Heart left ventricle (tissue), 13 donors: ENCODE measurements around the gene OSR1.

Experiments used
- CTCF ChIP-seq, 12 donors: fragments of 200-600 bp; sonication (generic) in 4 of 12; IDR thresholded peaks; one replicate each; pipeline versions ENCODE4 v1.5.0 to v1.8.0; 2018 to 2022; ENCODE audit warnings: antibody characterized with exemption in 12 of 12, mild to moderate bottlenecking in 5 of 12
- POLR2A ChIP-seq, 2 donors: fragments of 450-650 bp; IDR thresholded peaks; one replicate each; pipeline ENCODE4 v1.6.1; 2017; ENCODE audit warnings: antibody characterized with exemption in 2 of 2, mild to moderate bottlenecking in 2 of 2, moderate library complexity in 2 of 2
- donor health status: ischemic (EF 13 %, LVEDD 7.1; RV severe dilation, severe dysfunction).
- donor health status: DM: no; HTN: yes; CAD: no.
- donor health status: DM: no; HTN: no; CAD: no.
- donor health status: ischemic (EF 25% LVEDD 6.9; RV normal size, moderate dysfunction).
- donor health status: ischemic (EF 25% LVEDD 5.7; RV mildly dilated, moderate dysfunction).
- donor health status: ischemic (EF 35%, LVEDD 5.7; RV mildly dilated, moderate dysfunction).
- donor health status: nonischemic (EF 11% LVEDD 7.7; RV severe dilation, severe dysfunction).
- donor health status: DM: yes; HTN: yes; CAD: no.
- donor health status: PGD.
- donor health status: ischemic (EF 29% LVEDD 5.4; RV normal size, mild dysfunction).
- donor health status: nonischemic (EF 23%, LVEDD 6.1; RV moderate dilation, normal function).

DNA sequence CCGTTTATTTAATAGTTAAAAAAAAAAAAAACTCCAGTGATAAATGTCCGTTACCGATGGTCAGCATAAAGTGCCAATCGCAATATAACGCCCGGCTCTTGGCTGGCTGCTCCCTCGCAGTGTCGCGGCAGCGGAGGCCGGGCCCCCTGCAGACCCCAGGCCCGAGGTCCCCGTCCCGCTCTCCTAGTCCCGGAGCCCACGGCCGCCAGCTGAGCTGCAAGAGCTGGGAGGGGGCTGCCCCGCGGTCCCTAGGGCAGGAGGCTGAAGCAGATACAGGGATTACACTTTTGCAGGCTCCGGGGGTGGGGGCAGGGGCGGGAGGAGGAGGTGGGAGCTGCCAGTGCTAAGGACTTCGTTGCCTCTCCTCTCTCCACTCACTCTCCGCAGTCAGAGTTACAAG, 6.9 kb downstream of the OSR1 start:
- TF ChIP-seq CTCF (IDR thresholded peaks at IDR 0.05) (no peak), POLR2A (IDR thresholded peaks at IDR 0.05) (no peak)
